ENCODE measurements around the gene RAB1A. TPM values are rescaled to one million over a fixed set of nuclear protein-coding genes. Genes with fewer than 3 reads are reported as not detected.

Gene RAB1A
- total RNA-seq, 1 donor from 2014 or later = 128 TPM

DNA sequence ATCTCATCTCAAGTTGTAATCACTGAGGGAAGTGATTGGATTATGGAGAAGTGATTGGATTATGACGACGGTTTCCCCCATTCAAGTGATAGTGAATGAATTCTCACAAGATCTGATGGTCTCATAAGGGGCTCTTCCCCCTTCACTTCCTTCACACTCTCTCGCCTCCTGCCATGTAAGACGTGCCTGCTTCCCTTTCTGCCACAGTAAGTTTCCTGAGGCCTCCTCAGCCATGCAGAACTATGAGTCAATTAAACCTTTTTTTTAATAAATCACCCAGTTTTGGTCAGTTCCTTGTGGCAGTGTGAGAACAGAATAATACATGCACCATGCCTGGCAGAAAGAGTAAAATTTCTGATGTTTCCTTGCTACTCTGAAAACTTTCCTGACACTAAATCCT, 37.1 kb downstream of the RAB1A start:
- Mint-ChIP-seq H3K4me3 (ENCODE audit: unreplicated experiment) (no peak overlapping the region), H3K9me3 (ENCODE audit: unreplicated experiment) (no peaks in the 10 kb centered on the region), H3K27ac (ENCODE audit: unreplicated experiment) (peak overlapping the region; percentile 7), H3K27me3 (ENCODE audit: unreplicated experiment) (no peaks in the 10 kb centered on the region), H3K4me1 (ENCODE audit: unreplicated experiment) (no peaks in the 10 kb centered on the region), H3K36me3 (ENCODE audit: unreplicated experiment) (peaks cover 39% of the 10 kb centered on the region)
- TF ChIP-seq, protein P1, sequence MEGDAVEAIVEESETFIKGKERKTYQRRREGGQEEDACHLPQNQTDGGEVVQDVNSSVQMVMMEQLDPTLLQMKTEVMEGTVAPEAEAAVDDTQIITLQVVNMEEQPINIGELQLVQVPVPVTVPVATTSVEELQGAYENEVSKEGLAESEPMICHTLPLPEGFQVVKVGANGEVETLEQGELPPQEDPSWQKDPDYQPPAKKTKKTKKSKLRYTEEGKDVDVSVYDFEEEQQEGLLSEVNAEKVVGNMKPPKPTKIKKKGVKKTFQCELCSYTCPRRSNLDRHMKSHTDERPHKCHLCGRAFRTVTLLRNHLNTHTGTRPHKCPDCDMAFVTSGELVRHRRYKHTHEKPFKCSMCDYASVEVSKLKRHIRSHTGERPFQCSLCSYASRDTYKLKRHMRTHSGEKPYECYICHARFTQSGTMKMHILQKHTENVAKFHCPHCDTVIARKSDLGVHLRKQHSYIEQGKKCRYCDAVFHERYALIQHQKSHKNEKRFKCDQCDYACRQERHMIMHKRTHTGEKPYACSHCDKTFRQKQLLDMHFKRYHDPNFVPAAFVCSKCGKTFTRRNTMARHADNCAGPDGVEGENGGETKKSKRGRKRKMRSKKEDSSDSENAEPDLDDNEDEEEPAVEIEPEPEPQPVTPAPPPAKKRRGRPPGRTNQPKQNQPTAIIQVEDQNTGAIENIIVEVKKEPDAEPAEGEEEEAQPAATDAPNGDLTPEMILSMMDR (IDR thresholded peaks at IDR 0.05) = no peak
- DNase-seq (ENCODE audit: extremely low spot score, unreplicated experiment) = no peak

DNA sequence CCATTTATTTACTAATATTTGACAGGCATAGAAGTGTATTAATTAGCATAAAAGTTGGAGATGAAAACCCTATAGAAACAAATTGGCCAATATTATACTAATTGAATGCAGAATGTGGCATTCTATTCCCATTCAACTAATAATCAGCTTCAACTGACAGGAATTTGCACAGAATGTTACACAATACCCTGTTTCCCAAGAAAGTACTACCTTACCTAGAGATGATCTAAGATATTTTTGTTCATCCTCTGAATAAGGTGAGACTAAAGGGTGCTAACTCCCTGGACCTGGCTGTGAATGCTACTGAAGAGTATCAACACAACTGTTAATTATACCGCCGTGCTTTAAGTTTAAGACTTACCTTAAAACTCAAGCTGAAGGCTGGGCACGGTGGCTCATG, 44.8 kb downstream of the RAB1A start:
- Mint-ChIP-seq H3K9me3 (ENCODE audit: unreplicated experiment) (no peaks in the 10 kb centered on the region), H3K4me3 (ENCODE audit: unreplicated experiment) (no peak overlapping the region), H3K27ac (ENCODE audit: unreplicated experiment) (no peak overlapping the region), H3K36me3 (ENCODE audit: unreplicated experiment) (peaks cover 42% of the 10 kb centered on the region), H3K4me1 (ENCODE audit: unreplicated experiment) (peaks cover 3% of the 10 kb centered on the region), H3K27me3 (ENCODE audit: unreplicated experiment) (no peaks in the 10 kb centered on the region)
- TF ChIP-seq, protein P1 (IDR thresholded peaks at IDR 0.05) = no peak
- DNase-seq (ENCODE audit: extremely low spot score, unreplicated experiment) = no peak

DNA sequence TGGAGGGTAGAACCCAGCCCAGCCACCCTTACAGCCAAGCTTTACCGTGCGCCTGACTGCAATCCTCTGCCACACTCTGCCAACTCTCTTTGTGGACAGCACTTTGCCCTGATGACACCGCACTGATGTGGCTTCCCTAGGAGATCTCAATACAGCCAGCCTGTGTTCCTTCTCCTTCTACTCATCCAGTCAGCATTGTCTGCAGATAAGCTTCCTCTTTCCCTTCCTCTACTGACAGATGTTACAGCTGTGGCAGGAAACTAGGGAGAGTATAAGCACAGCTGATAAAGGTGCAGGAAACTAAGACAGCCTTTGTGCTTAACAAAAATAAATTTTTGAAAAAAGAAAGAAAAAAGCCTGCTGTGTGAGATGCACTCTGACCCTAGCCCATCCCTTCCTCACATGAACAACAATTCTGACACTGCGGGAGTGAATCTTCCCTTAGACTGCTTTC, 48.6 kb downstream of the RAB1A start:
- TF ChIP-seq, protein P1 (IDR thresholded peaks at IDR 0.05) = no peak

DNA sequence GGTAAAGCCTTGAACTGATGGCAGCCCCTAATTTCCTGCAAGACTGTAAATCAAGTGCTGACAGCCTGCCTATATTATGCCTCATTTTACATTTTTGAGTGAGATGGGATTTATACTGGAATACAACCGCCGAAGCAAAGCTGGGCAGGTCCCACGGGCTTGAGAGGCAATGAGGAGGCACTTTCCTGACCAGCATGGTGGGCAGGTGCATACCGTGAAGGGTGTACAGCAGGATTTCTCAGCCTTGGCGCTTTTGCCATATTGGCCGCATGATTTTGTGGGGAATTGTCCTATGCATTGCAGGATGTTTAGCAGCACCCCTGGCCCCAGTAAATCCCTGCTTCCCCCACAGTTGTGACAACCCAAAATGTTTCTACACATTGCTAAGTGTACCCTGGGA, 50.9 kb downstream of the RAB1A start:
- Mint-ChIP-seq H3K27me3 (ENCODE audit: unreplicated experiment) (no peaks in the 10 kb centered on the region), H3K9me3 (ENCODE audit: unreplicated experiment) (no peaks in the 10 kb centered on the region), H3K27ac (ENCODE audit: unreplicated experiment) (no peak overlapping the region), H3K4me3 (ENCODE audit: unreplicated experiment) (no peak overlapping the region), H3K36me3 (ENCODE audit: unreplicated experiment) (peaks cover 33% of the 10 kb centered on the region), H3K4me1 (ENCODE audit: unreplicated experiment) (peaks cover 24% of the 10 kb centered on the region)
- no peak for DNase-seq (ENCODE audit: extremely low spot score, unreplicated experiment)
- TF ChIP-seq, protein P1 (IDR thresholded peaks at IDR 0.05) = no peak

More for the DNA sequence above, 48.6 kb downstream of the RAB1A start:
- Mint-ChIP-seq H3K27me3 (ENCODE audit: unreplicated experiment) (no peaks in the 10 kb centered on the region), H3K9me3 (ENCODE audit: unreplicated experiment) (no peaks in the 10 kb centered on the region), H3K4me3 (ENCODE audit: unreplicated experiment) (no peak overlapping the region), H3K36me3 (ENCODE audit: unreplicated experiment) (peaks cover 39% of the 10 kb centered on the region), H3K27ac (ENCODE audit: unreplicated experiment) (no peak overlapping the region), H3K4me1 (ENCODE audit: unreplicated experiment) (peaks cover 12% of the 10 kb centered on the region)
- DNase-seq (ENCODE audit: extremely low spot score, unreplicated experiment) = peak; percentile 38

DNA sequence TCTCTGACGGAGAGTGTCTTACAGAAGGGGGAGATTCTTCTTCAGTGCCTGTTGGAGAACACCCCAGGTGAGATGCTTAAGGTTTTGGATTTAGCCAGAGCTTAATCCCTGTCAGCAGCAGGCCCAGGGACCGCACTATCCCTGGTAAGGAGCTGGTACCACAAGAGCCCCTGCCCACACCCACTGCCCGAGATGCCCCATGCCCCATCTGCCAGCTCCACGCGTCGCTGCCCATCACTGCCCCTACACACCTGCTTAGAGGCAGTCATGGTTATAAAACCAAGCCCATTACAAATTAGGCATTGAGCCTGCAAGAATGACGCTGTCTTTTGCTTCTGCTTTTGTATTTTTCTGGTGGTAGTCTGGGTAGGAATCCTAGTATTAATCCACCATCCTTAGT, 52.0 kb downstream of the RAB1A start:
- Mint-ChIP-seq H3K4me1 (ENCODE audit: unreplicated experiment) (peaks cover 24% of the 10 kb centered on the region), H3K36me3 (ENCODE audit: unreplicated experiment) (peaks cover 30% of the 10 kb centered on the region), H3K27ac (ENCODE audit: unreplicated experiment) (peak overlapping the region; percentile 58), H3K9me3 (ENCODE audit: unreplicated experiment) (no peaks in the 10 kb centered on the region), H3K4me3 (ENCODE audit: unreplicated experiment) (no peak overlapping the region), H3K27me3 (ENCODE audit: unreplicated experiment) (no peaks in the 10 kb centered on the region)
- TF ChIP-seq, protein P1 (IDR thresholded peaks at IDR 0.05) = no peak
- peak; percentile 59 for DNase-seq (ENCODE audit: extremely low spot score, unreplicated experiment)

Data from osteocyte (in vitro differentiated cells).